Measurements from ENCODE around the gene SFT2D1.
A peak's percentile ranks its signal among the peaks of the same experiment; 100 is the strongest.
"Not testable (repeated sequence)": the region's sequence is repeated elsewhere in the genome, so short reads cannot be mapped to it uniquely, and the experiment has no call there.

The SFT2D1 gene

GRCh38 chr6:166342349-166343149 is at the start of gene SFT2D1:
SFT2D1 (minus strand) TSS chr6:166342545; CDS start chr6:166342481, 64 bp downstream.
- H3K79me2 ChIP-seq (ENCODE audit: control insufficient read depth, insufficient read depth, low read length, unreplicated experiment), result peaks cover 48% of the 10 kb centered on the region
- H3K36me3 ChIP-seq (ENCODE audit: insufficient read depth, low read length), result peaks cover 3% of the 10 kb centered on the region; the same call in 1 of the 2 replicates
- H3K4me1 ChIP-seq (ENCODE audit: control insufficient read depth, insufficient read depth, low read length, unreplicated experiment), result peaks cover 12% of the 10 kb centered on the region
- H3K27me3 ChIP-seq (ENCODE audit: insufficient read depth, low read length), result peaks cover 11% of the 10 kb centered on the region
- peak within 1 kb of the TSS; percentile 89 for H2AFZ ChIP-seq (ENCODE audit: low read length, unreplicated experiment)
- peak within 1 kb of the TSS; percentile 89 for H3K4me3 ChIP-seq (ENCODE audit: low read depth, low read length)
- H3K27ac ChIP-seq (ENCODE audit: low read depth, low read length), result peak within 1 kb of the TSS; percentile 30; the same call in 1 of the 2 replicates

- Histone ChIP-seq H3K27ac (ENCODE audit: low read depth, low read length) (no peak overlapping the region), H3K4me1 (ENCODE audit: control insufficient read depth, insufficient read depth, low read length, unreplicated experiment) (no peaks in the 10 kb centered on the region), H3K27me3 (ENCODE audit: insufficient read depth, low read length) (peaks cover 16% of the 10 kb centered on the region), H3K79me2 (ENCODE audit: control insufficient read depth, insufficient read depth, low read length, unreplicated experiment) (no peaks in the 10 kb centered on the region), H2AFZ (ENCODE audit: low read length, unreplicated experiment) (no peak overlapping the region), H3K4me3 (ENCODE audit: low read depth, low read length) (no peak overlapping the region), H3K36me3 (ENCODE audit: insufficient read depth, low read length) (no peaks in the 10 kb centered on the region)
Measured at GRCh38 chr6:166389119-166389518, 46.8 kb upstream of the SFT2D1 start.

GRCh38 chr6:166388290-166389004 is 46.1 kb upstream of the SFT2D1 start:
- Histone ChIP-seq H3K4me1 (ENCODE audit: control insufficient read depth, insufficient read depth, low read length, unreplicated experiment) (no peaks in the 10 kb centered on the region), H2AFZ (ENCODE audit: low read length, unreplicated experiment) (no peak overlapping the region), H3K79me2 (ENCODE audit: control insufficient read depth, insufficient read depth, low read length, unreplicated experiment) (no peaks in the 10 kb centered on the region), H3K36me3 (ENCODE audit: insufficient read depth, low read length) (no peaks in the 10 kb centered on the region), H3K4me3 (ENCODE audit: low read depth, low read length) (no peak overlapping the region), H3K27ac (ENCODE audit: low read depth, low read length) (no peak overlapping the region), H3K27me3 (ENCODE audit: insufficient read depth, low read length) (peaks cover 12% of the 10 kb centered on the region)

GRCh38 chr6:166387642-166388289 is 45.4 kb upstream of the SFT2D1 start:
- H3K36me3 ChIP-seq (ENCODE audit: insufficient read depth, low read length), result no peaks in the 10 kb centered on the region
- H3K27ac ChIP-seq (ENCODE audit: low read depth, low read length), result no peak overlapping the region
- H3K27me3 ChIP-seq (ENCODE audit: insufficient read depth, low read length), result peaks cover 12% of the 10 kb centered on the region
- no peak overlapping the region for H3K4me3 ChIP-seq (ENCODE audit: low read depth, low read length)
- H2AFZ ChIP-seq (ENCODE audit: low read length, unreplicated experiment), result no peak overlapping the region
- H3K4me1 ChIP-seq (ENCODE audit: control insufficient read depth, insufficient read depth, low read length, unreplicated experiment), result no peaks in the 10 kb centered on the region
- no peaks in the 10 kb centered on the region for H3K79me2 ChIP-seq (ENCODE audit: control insufficient read depth, insufficient read depth, low read length, unreplicated experiment)

GRCh38 chr6:166387098-166387497 is 44.8 kb upstream of the SFT2D1 start:
- not testable (repeated sequence) for H3K4me3 ChIP-seq (ENCODE audit: low read depth, low read length); H3K79me2 ChIP-seq (ENCODE audit: control insufficient read depth, insufficient read depth, low read length, unreplicated experiment); H2AFZ ChIP-seq (ENCODE audit: low read length, unreplicated experiment); H3K36me3 ChIP-seq (ENCODE audit: insufficient read depth, low read length); H3K27ac ChIP-seq (ENCODE audit: low read depth, low read length); H3K4me1 ChIP-seq (ENCODE audit: control insufficient read depth, insufficient read depth, low read length, unreplicated experiment)
- H3K27me3 ChIP-seq (ENCODE audit: insufficient read depth, low read length), result peaks cover 12% of the 10 kb centered on the region

GRCh38 chr6:166386111-166386510 is 43.8 kb upstream of the SFT2D1 start:
- H3K36me3 ChIP-seq (ENCODE audit: insufficient read depth, low read length), result no peaks in the 10 kb centered on the region
- no peaks in the 10 kb centered on the region for H3K4me1 ChIP-seq (ENCODE audit: control insufficient read depth, insufficient read depth, low read length, unreplicated experiment)
- no peak overlapping the region for H3K4me3 ChIP-seq (ENCODE audit: low read depth, low read length)
- no peak overlapping the region for H3K27ac ChIP-seq (ENCODE audit: low read depth, low read length)
- no peak overlapping the region for H2AFZ ChIP-seq (ENCODE audit: low read length, unreplicated experiment)
- peaks cover 8% of the 10 kb centered on the region; the same call in 1 of the 2 replicates for H3K27me3 ChIP-seq (ENCODE audit: insufficient read depth, low read length)
- H3K79me2 ChIP-seq (ENCODE audit: control insufficient read depth, insufficient read depth, low read length, unreplicated experiment), result no peaks in the 10 kb centered on the region

GRCh38 chr6:166383802-166384363 is 41.5 kb upstream of the SFT2D1 start:
- Histone ChIP-seq H3K4me3 (ENCODE audit: low read depth, low read length) (peak overlapping the region; percentile 98), H3K27ac (ENCODE audit: low read depth, low read length) (peak overlapping the region; percentile 56), H2AFZ (ENCODE audit: low read length, unreplicated experiment) (peak overlapping the region; percentile 88)
- H3K4me1 ChIP-seq (ENCODE audit: control insufficient read depth, insufficient read depth, low read length, unreplicated experiment); H3K27me3 ChIP-seq (ENCODE audit: insufficient read depth, low read length); H3K36me3 ChIP-seq (ENCODE audit: insufficient read depth, low read length); H3K79me2 ChIP-seq (ENCODE audit: control insufficient read depth, insufficient read depth, low read length, unreplicated experiment): not testable (repeated sequence)

- no peaks in the 10 kb centered on the region for H3K27me3 ChIP-seq (ENCODE audit: insufficient read depth, low read length)
- peak within 1 kb of the TSS; percentile 56 for H3K27ac ChIP-seq (ENCODE audit: low read depth, low read length)
- no peaks in the 10 kb centered on the region for H3K36me3 ChIP-seq (ENCODE audit: insufficient read depth, low read length)
- H3K4me3 ChIP-seq (ENCODE audit: low read depth, low read length), result peak within 1 kb of the TSS; percentile 98
- no peaks in the 10 kb centered on the region for H3K4me1 ChIP-seq (ENCODE audit: control insufficient read depth, insufficient read depth, low read length, unreplicated experiment)
- peak within 1 kb of the TSS; percentile 88 for H2AFZ ChIP-seq (ENCODE audit: low read length, unreplicated experiment)
- no peaks in the 10 kb centered on the region for H3K79me2 ChIP-seq (ENCODE audit: control insufficient read depth, insufficient read depth, low read length, unreplicated experiment)
Measured at GRCh38 chr6:166382933-166383801, 40.8 kb upstream of the SFT2D1 start, which contains the start of gene MPC1. MPC1 (minus strand) TSS chr6:166382940; CDS start chr6:166382876, 64 bp downstream.

GRCh38 chr6:166382500-166382932 is 40.2 kb upstream of the SFT2D1 start:
- H3K36me3 ChIP-seq (ENCODE audit: insufficient read depth, low read length), result no peaks in the 10 kb centered on the region
- H3K4me1 ChIP-seq (ENCODE audit: control insufficient read depth, insufficient read depth, low read length, unreplicated experiment), result no peaks in the 10 kb centered on the region
- H3K79me2 ChIP-seq (ENCODE audit: control insufficient read depth, insufficient read depth, low read length, unreplicated experiment), result no peaks in the 10 kb centered on the region
- H3K27me3 ChIP-seq (ENCODE audit: insufficient read depth, low read length), result no peaks in the 10 kb centered on the region
- H3K4me3 ChIP-seq (ENCODE audit: low read depth, low read length), result peak overlapping the region; percentile 98
- peak overlapping the region; percentile 54 for H2AFZ ChIP-seq (ENCODE audit: low read length, unreplicated experiment)
- H3K27ac ChIP-seq (ENCODE audit: low read depth, low read length), result no peak overlapping the region

Measured in ACC112 (cell line).